Putamen (tissue), 1 donor: ENCODE results near the gene ACVR1B.

Experiments used
- DNase-seq: peaks from one replicate; pipeline ENCODE4 v3.0.0-alpha.2; 2016; ENCODE audit warnings: low spot score

The ACVR1B gene

DNA sequence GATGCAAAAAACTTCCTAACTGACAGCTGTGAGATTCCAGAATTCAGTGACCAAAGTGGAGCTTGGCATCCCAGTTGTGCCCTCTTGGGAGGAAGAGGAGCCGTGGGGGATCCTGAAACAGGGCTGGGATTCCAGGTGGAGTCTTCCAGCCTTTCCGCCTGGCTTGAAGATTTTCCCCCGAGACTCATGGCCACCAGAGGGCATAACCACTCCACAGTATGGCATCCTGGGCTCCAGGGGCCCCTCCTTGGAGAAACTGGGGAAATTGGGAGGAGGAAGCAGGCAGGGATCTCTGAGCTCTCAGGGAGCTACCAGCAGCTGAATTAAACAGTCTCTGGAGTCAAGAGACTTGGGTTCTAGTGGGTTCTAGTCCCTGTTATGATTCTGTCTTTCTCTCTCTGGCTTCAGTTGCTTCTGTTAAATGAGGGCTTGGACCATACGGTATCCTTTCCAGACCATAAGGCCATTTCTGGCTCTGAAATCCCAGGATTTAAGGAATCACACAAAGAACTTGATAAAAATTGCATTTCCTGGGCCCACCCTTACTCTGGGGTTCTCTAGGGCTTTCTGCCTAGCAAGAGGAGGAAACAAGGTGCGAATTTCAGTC is 52.6 kb downstream of the ACVR1B start:
- peak; percentile 81 for DNase-seq

GRCh38 chr12:52005218-52005902 is 53.9 kb downstream of the ACVR1B start:
- DNase-seq: no peak

GRCh38 chr12:52005903-52006703 is 54.6 kb downstream of the ACVR1B start:
- no peak for DNase-seq

GRCh38 chr12:52006726-52007157 is 55.2 kb downstream of the ACVR1B start, which contains the start of gene TAMALIN:
Gene TAMALIN (plus strand): TSS chr12:52006946. CDS start chr12:52007020, 74 bp downstream.
- DNase-seq: no peak

GRCh38 chr12:52007158-52007921 is 55.8 kb downstream of the ACVR1B start:
- no peak for DNase-seq

- no peak for DNase-seq
Measured at GRCh38 chr12:52007982-52008510, 56.5 kb downstream of the ACVR1B start.

GRCh38 chr12:52009081-52009751 is 57.7 kb downstream of the ACVR1B start:
- DNase-seq: no peak

DNA sequence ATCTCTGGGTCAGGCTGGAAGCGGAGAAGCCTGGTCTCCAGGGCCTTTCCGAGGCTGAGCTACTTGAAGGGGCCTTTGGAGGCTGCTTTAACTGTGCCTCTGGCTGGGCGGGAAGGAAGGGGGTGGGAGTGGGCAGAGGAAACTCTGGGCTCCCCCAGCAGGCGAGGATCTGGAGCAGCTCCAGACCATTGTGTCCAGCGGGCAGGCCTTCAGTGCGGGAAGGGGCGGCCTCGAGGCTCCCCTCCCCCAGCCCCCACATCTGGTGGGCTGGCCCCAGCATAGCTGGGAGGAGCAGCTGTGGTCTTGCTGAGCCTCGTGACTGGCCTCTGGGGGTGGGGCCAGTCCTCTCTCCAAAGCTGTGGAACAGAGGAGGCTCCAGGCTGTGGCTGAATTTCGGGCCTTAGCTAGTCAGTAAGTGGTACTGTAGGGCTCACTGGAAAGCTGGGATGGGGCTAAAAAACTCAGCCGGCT is 58.7 kb downstream of the ACVR1B start:
- peak; percentile 88 for DNase-seq

DNA sequence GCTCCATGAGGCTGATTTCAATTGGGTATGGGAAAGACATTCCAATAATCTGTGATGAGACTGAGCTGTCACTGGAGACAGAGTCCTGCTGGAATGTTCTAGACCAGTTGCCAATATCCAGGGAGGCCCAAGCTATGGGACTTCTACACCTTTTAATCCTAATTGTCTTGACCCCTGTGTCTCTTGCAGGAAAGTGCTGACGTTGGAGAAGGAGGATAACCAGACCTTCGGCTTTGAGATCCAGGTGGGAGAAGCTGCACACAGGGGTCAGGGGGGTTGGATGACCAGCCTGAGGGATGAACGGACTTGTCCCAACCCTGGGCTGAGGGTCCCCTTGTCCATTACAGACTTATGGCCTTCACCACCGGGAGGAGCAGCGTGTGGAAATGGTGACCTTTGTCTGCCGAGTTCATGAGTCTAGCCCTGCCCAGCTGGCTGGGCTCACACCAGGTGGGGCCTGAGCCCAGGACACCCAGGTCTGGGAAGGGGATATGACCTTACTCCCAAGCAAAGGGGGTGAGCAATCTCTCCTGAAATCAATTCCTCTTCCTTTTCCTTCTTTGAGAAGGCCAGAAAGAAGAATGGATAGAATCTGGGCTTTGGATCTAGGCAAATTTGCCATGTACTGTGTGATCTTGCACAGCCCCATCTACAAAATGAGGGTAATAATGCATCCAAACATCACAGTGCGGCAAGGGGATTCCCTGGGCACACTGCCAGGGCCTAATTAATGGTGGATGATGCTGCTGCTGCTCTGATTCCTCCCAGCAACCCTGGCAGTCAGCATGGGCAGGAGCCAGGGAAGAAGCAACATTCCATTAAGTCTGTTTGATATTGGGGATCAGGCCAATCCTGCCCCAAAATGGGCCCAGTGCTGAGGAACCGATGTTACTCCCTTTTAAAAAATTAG is 59.4 kb downstream of the ACVR1B start:
- DNase-seq: no peak

DNA sequence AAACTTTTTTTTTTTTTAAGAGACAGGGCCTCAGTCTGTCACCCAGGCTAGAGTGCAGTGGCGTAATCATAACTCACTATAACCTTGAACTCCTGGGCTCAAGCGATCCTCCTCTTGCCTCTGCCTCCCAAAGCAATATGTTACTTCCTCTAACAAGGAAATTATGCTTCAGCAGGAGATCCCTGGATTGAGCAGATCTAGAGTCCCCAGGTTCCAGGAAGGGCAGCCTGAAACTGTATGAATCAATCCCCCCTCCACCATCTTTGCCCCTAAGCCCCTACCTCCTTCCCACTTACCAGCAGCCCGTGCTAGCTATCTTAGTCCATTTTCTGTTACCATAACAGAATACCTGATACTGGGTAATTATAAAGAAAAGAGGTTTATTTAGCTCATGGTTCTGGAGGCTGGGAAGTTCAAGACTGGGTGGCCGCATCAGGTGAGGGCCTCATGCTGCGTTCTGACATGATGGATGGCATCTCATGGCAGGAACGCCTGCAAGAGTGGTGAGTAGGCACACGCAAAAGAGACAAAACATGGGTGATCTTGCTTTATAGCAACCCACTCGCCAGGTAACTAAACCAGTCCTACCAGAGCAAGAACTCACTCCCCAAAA is 60.2 kb downstream of the ACVR1B start:
- DNase-seq: no peak

- no peak for DNase-seq
Measured at GRCh38 chr12:52013626-52014310, 62.3 kb downstream of the ACVR1B start.

DNA sequence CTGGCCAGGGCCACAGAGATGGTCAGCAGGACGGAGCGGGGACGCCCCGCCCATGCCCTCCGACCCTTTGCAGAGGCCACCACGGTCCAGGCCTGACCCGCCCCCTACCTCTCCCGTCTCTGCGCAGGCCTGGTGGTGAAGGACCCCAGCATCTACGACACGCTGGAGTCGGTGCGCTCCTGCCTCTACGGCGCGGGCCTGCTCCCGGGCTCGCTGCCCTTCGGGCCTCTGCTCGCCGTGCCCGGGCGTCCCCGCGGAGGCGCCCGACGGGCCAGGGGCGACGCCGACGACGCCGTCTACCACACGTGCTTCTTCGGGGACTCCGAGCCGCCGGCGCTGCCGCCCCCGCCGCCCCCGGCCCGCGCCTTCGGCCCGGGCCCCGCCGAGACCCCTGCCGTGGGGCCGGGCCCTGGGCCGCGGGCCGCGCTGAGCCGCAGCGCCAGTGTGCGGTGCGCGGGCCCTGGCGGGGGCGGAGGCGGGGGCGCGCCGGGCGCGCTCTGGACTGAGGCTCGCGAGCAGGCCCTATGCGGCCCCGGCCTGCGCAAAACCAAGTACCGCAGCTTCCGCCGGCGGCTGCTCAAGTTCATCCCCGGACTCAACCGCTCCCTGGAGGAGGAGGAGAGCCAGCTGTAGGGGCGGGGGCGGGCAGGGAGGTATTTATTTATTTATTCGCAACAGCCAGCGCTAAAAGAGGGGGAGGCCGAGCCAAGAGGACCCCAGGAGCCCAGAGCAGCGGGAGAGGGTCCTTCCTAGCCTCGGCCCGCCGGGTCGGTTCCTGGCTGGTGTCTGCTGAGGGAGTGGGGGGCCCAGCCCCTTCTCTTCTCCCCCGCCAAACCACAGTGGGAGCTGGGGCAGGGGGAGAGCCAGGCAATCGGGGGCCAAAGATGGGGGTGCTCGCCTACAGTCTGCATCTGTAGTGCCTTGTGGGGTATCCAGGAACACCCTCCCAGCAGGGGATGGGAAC is 63.4 kb downstream of the ACVR1B start:
- no peak for DNase-seq

DNA sequence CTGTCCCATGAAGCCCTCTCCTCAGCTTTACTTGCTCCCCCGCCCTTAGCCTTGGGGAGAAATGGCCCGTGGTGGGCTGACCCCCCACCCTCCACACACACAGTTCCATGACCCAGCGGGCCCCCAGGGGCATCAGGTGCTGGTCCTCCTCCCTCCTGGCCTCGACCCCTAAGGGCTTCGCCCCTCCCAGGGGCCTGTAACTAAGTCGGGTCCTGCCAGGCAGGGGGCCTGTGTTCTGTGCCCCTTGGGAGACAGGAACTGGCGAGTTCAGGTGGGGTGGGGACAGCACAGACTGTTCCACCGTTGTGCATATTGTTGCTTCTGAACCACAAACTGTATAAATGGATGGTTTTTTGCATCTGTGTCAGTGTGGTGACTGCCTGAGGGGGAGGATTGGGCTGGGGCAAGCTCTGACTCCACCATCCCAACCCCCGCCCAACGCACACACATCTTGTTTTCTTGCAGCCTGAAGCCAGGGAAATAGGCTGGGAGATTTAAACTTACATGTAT is 64.1 kb downstream of the ACVR1B start:
- DNase-seq: no peak

DNA sequence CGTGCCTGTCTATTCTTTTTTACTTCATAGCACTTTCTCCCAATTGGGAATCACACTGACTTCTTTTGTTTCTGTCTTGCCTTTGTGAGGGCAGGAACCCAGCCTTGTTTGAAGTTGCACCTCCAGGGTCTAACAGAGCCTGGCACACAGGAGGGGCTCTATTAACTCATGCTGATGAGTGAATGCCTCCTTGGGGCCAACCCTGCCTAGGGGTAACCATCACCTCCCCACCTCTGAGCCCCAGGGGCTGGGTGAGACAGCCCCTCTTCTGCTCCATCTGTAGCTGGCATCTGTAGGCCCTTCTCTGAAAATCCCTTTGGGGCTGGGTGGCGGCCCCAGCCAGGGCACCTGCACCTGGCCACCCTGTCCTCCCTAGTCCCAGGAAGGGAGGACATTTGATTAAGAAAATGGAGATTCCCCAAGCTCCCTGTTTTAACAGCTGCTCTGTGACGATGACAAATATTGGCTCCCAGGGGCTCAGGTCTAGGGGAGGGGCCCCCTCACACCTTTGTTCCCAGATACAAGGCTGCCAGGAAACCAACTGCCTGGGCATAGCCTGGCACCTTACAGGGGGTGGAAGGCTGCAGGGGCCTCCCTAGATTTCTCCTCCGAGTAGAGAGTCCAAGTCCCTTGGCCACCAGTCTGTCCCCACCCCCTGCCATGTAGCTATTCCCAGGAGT is 67.1 kb downstream of the ACVR1B start:
- no peak for DNase-seq

- DNase-seq: peak; percentile 80
Measured at GRCh38 chr12:52019113-52019770, 67.7 kb downstream of the ACVR1B start.

DNA sequence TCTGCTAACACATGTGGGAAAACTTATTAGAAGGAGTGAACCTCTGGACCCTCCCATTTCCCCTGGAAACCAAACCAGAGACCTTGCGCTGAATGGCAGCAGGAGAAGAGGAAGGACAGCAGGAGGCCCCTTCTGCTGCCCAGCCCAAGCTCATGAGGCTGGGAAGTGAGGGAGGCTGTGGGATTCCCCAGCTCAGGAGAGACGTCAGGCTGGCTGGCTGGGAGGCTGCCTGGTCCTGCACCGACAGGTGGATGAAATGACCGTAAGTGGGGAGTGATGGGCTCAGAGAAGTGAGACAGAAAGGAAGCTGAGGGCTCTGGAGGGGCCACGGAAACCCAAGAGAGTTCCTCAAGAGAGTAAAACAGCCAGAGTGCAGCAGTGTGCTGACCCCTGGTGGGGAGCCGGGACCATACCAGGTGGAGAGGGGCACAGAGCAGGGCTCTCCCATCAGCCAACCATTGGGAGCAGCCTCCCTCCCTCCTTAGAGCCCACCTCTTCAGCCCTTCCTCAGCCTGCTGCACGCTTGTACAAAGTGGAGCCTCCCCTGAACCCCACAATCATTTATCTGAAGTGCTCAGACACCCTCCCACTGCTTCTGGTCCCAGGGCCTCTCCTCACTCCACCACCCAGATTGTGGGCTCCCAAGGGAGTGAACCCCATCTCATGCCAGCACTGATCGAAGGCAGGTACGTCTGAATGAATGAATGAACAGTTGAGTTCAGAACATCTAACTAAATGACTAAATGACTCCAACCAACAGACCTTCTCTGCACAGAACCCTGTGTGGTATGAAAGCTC is 69.2 kb downstream of the ACVR1B start:
- no peak for DNase-seq
